Rectal smooth muscle tissue (tissue), 1 donor: ENCODE measurements around the gene MPO.

Source experiments
- H3K27ac ChIP-seq: one replicate; pipeline ENCODE4 v1.7.0; 2013; ENCODE audit warnings: low read depth, low read length, inconsistent platforms
- H3K27me3 ChIP-seq: one replicate; pipeline ENCODE4 v1.7.0; 2013; ENCODE audit warnings: low read length; ENCODE audit not compliant: control insufficient read depth, insufficient read depth
- H3K36me3 ChIP-seq: one replicate; pipeline ENCODE4 v1.7.0; 2013; ENCODE audit warnings: low read length; ENCODE audit not compliant: control insufficient read depth, insufficient read depth
- H3K4me1 ChIP-seq: one replicate; pipeline ENCODE4 v1.7.0; 2013; ENCODE audit warnings: low read length; ENCODE audit not compliant: control insufficient read depth, insufficient read depth
- H3K4me3 ChIP-seq: one replicate; pipeline ENCODE4 v1.7.0; 2013; ENCODE audit warnings: low read length
- H3K9ac ChIP-seq: one replicate; pipeline ENCODE4 v1.7.0; 2013; ENCODE audit warnings: low read length

The MPO gene

GRCh38 chr17:58315750-58316149, 35.0 kb upstream of the MPO start:
- H3K9ac ChIP-seq: no peak overlapping the region
- H3K4me1 ChIP-seq: no peaks in the 10 kb centered on the region
- no peak overlapping the region for H3K4me3 ChIP-seq
- H3K27me3 ChIP-seq: no peaks in the 10 kb centered on the region
- H3K36me3 ChIP-seq: no peaks in the 10 kb centered on the region
- no peak overlapping the region for H3K27ac ChIP-seq

GRCh38 chr17:58315281-58315711, 34.6 kb upstream of the MPO start:
- Histone ChIP-seq H3K4me1 (no peaks in the 10 kb centered on the region), H3K4me3 (no peak overlapping the region), H3K27me3 (no peaks in the 10 kb centered on the region), H3K27ac (no peak overlapping the region), H3K36me3 (no peaks in the 10 kb centered on the region), H3K9ac (no peak overlapping the region)

- H3K4me1 ChIP-seq: no peaks in the 10 kb centered on the region
These were observed 33.9 kb upstream of the MPO start for GRCh38 chr17:58314706-58315015.

GRCh38 chr17:58313815-58314705, 33.3 kb upstream of the MPO start:
- H3K9ac ChIP-seq: no peak overlapping the region
- H3K36me3 ChIP-seq: no peaks in the 10 kb centered on the region
- no peaks in the 10 kb centered on the region for H3K4me1 ChIP-seq
- H3K4me3 ChIP-seq: no peak overlapping the region
- H3K27me3 ChIP-seq: no peaks in the 10 kb centered on the region
- H3K27ac ChIP-seq: no peak overlapping the region

More at GRCh38 chr17:58314706-58315015, 33.9 kb upstream of the MPO start:
- Histone ChIP-seq H3K27me3 (no peaks in the 10 kb centered on the region), H3K27ac (no peak overlapping the region), H3K9ac (no peak overlapping the region), H3K4me3 (no peak overlapping the region), H3K36me3 (no peaks in the 10 kb centered on the region)

- H3K36me3 ChIP-seq: no peaks in the 10 kb centered on the region
- no peaks in the 10 kb centered on the region for H3K27me3 ChIP-seq
- no peaks in the 10 kb centered on the region for H3K4me1 ChIP-seq
- no peak overlapping the region for H3K9ac ChIP-seq
- H3K4me3 ChIP-seq: no peak overlapping the region
- H3K27ac ChIP-seq: no peak overlapping the region
These were observed 32.1 kb upstream of the MPO start for GRCh38 chr17:58312829-58313228.

GRCh38 chr17:58312021-58312630, 31.4 kb upstream of the MPO start:
- Histone ChIP-seq H3K9ac (no peak overlapping the region), H3K27ac (no peak overlapping the region), H3K36me3 (no peaks in the 10 kb centered on the region)

GRCh38 chr17:58311429-58311894, 30.7 kb upstream of the MPO start:
- no peak overlapping the region for H3K4me3 ChIP-seq
- no peaks in the 10 kb centered on the region for H3K27me3 ChIP-seq
- H3K4me1 ChIP-seq: no peaks in the 10 kb centered on the region
- H3K9ac ChIP-seq: no peak overlapping the region
- H3K27ac ChIP-seq: no peak overlapping the region
- no peaks in the 10 kb centered on the region for H3K36me3 ChIP-seq

More at GRCh38 chr17:58312021-58312630, 31.4 kb upstream of the MPO start:
- H3K4me1 ChIP-seq: no peaks in the 10 kb centered on the region
- H3K4me3 ChIP-seq: no peak overlapping the region
- no peaks in the 10 kb centered on the region for H3K27me3 ChIP-seq

GRCh38 chr17:58310511-58311428, 30.0 kb upstream of the MPO start:
- Histone ChIP-seq H3K27me3 (no peaks in the 10 kb centered on the region), H3K4me3 (no peak overlapping the region), H3K36me3 (no peaks in the 10 kb centered on the region), H3K4me1 (no peaks in the 10 kb centered on the region), H3K27ac (no peak overlapping the region), H3K9ac (no peak overlapping the region)

GRCh38 chr17:58309918-58310259, 29.2 kb upstream of the MPO start:
- Histone ChIP-seq H3K4me1 (no peaks in the 10 kb centered on the region), H3K4me3 (no peak overlapping the region), H3K27me3 (no peaks in the 10 kb centered on the region), H3K36me3 (no peaks in the 10 kb centered on the region), H3K9ac (no peak overlapping the region), H3K27ac (no peak overlapping the region)

- H3K27me3 ChIP-seq: no peaks in the 10 kb centered on the region
- no peak overlapping the region for H3K9ac ChIP-seq
- no peak overlapping the region for H3K27ac ChIP-seq
- H3K36me3 ChIP-seq: no peaks in the 10 kb centered on the region
- H3K4me3 ChIP-seq: no peak overlapping the region
- H3K4me1 ChIP-seq: no peaks in the 10 kb centered on the region
These were observed 28.5 kb upstream of the MPO start for GRCh38 chr17:58308985-58309917.

- Histone ChIP-seq H3K4me3 (no peak overlapping the region), H3K27me3 (no peaks in the 10 kb centered on the region), H3K9ac (no peak overlapping the region), H3K4me1 (no peaks in the 10 kb centered on the region), H3K27ac (no peak overlapping the region), H3K36me3 (no peaks in the 10 kb centered on the region)
These were observed 27.6 kb upstream of the MPO start for GRCh38 chr17:58308173-58308984.
